ENCODE data around the gene RBM43. TPM values are rescaled to one million over a fixed set of nuclear protein-coding genes. Genes with fewer than 3 reads are reported as not detected.

The RBM43 gene
- total RNA-seq, 2 experiments from 2014 or later: 0.25 to 0.91 TPM

GRCh38 chr2:151277067-151277466, 15.4 kb upstream of the RBM43 start:
- TF ChIP-seq EZH2phosphoT487 (IDR thresholded peaks at IDR 0.05; ENCODE audit: borderline replicate concordance, low read depth, low read length): no peak
- TF ChIP-seq, protein P1, sequence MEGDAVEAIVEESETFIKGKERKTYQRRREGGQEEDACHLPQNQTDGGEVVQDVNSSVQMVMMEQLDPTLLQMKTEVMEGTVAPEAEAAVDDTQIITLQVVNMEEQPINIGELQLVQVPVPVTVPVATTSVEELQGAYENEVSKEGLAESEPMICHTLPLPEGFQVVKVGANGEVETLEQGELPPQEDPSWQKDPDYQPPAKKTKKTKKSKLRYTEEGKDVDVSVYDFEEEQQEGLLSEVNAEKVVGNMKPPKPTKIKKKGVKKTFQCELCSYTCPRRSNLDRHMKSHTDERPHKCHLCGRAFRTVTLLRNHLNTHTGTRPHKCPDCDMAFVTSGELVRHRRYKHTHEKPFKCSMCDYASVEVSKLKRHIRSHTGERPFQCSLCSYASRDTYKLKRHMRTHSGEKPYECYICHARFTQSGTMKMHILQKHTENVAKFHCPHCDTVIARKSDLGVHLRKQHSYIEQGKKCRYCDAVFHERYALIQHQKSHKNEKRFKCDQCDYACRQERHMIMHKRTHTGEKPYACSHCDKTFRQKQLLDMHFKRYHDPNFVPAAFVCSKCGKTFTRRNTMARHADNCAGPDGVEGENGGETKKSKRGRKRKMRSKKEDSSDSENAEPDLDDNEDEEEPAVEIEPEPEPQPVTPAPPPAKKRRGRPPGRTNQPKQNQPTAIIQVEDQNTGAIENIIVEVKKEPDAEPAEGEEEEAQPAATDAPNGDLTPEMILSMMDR (conservative IDR thresholded peaks at IDR 0.05; ENCODE audit: low read length): no peak
- Histone ChIP-seq H3K4me3 (ENCODE audit: low read depth, low read length, poor library complexity, severe bottlenecking) (no peak overlapping the region), H3K9me3 (ENCODE audit: low read length) (no peaks in the 10 kb centered on the region), H2AFZ (ENCODE audit: low read length) (no peak overlapping the region), H3K36me3 (ENCODE audit: insufficient read depth, low read length) (peaks cover 29% of the 10 kb centered on the region), H3K79me2 (ENCODE audit: insufficient read depth, low read depth, low read length) (no peaks in the 10 kb centered on the region), H3K4me2 (ENCODE audit: low read length) (no peak overlapping the region), H4K20me1 (ENCODE audit: insufficient read depth, low read length) (no peaks in the 10 kb centered on the region), H3K27ac (ENCODE audit: low read depth, low read length, poor library complexity, severe bottlenecking) (no peak overlapping the region), H3K4me1 (ENCODE audit: insufficient read depth, low read length, poor library complexity, severe bottlenecking) (no peaks in the 10 kb centered on the region), H3K9me2 (ENCODE audit: insufficient read depth, low read length) (no peaks in the 10 kb centered on the region)
- intact Hi-C loops (cut with micrococcal nuclease; ENCODE audit: unreplicated experiment): no loop called here
- POLR2A ChIA-PET: no interaction called here
- CTCF ChIA-PET (ENCODE audit: unreplicated experiment): no interaction called here
- BruUV-seq (replicated peaks): no TSS peak
- no peak for DNase-seq (ENCODE audit: low spot score)

GRCh38 chr2:151275291-151275690, 13.6 kb upstream of the RBM43 start:
- Histone ChIP-seq H3K27ac (ENCODE audit: low read depth, low read length, poor library complexity, severe bottlenecking) (no peak overlapping the region), H3K36me3 (ENCODE audit: insufficient read depth, low read length) (peaks cover 31% of the 10 kb centered on the region), H3K4me1 (ENCODE audit: insufficient read depth, low read length, poor library complexity, severe bottlenecking) (no peaks in the 10 kb centered on the region), H3K9me2 (ENCODE audit: insufficient read depth, low read length) (no peaks in the 10 kb centered on the region), H3K4me2 (ENCODE audit: low read length) (no peak overlapping the region), H3K79me2 (ENCODE audit: insufficient read depth, low read depth, low read length) (no peaks in the 10 kb centered on the region), H3K4me3 (ENCODE audit: low read depth, low read length, poor library complexity, severe bottlenecking) (no peak overlapping the region), H2AFZ (ENCODE audit: low read length) (no peak overlapping the region), H3K9me3 (ENCODE audit: low read length) (no peaks in the 10 kb centered on the region), H4K20me1 (ENCODE audit: insufficient read depth, low read length) (no peaks in the 10 kb centered on the region)
- intact Hi-C loops (cut with micrococcal nuclease; ENCODE audit: unreplicated experiment): no loop called here
- CTCF ChIA-PET (ENCODE audit: unreplicated experiment): no interaction called here
- no peak for DNase-seq (ENCODE audit: low spot score)
- POLR2A ChIA-PET: interaction anchor here (0.7 to 1.5 kb wide), 2 partner anchors 11 to 106 kb away, joined by 3 to 4 read pairs; no protein-coding TSS in a partner anchor
- TF ChIP-seq, protein P1 (conservative IDR thresholded peaks at IDR 0.05; ENCODE audit: low read length): no peak
- TF ChIP-seq EZH2phosphoT487 (IDR thresholded peaks at IDR 0.05; ENCODE audit: borderline replicate concordance, low read depth, low read length): no peak
- no TSS peak for BruUV-seq (replicated peaks)

GRCh38 chr2:151271824-151272223, 10.2 kb upstream of the RBM43 start:
- Histone ChIP-seq H3K9me3 (ENCODE audit: low read length) (no peaks in the 10 kb centered on the region), H4K20me1 (ENCODE audit: insufficient read depth, low read length) (no peaks in the 10 kb centered on the region), H3K9me2 (ENCODE audit: insufficient read depth, low read length) (no peaks in the 10 kb centered on the region), H2AFZ (ENCODE audit: low read length) (no peak overlapping the region), H3K4me3 (ENCODE audit: low read depth, low read length, poor library complexity, severe bottlenecking) (no peak overlapping the region), H3K36me3 (ENCODE audit: insufficient read depth, low read length) (peaks cover 24% of the 10 kb centered on the region), H3K4me1 (ENCODE audit: insufficient read depth, low read length, poor library complexity, severe bottlenecking) (no peaks in the 10 kb centered on the region), H3K79me2 (ENCODE audit: insufficient read depth, low read depth, low read length) (no peaks in the 10 kb centered on the region), H3K27ac (ENCODE audit: low read depth, low read length, poor library complexity, severe bottlenecking) (no peak overlapping the region), H3K4me2 (ENCODE audit: low read length) (no peak overlapping the region)
- no TSS peak for BruUV-seq (replicated peaks)
- ChIA-PET POLR2A (interaction anchor here (0.6 kb wide), 1 partner anchor 574 kb away, joined by 4 read pairs; no protein-coding TSS in a partner anchor), CTCF (ENCODE audit: unreplicated experiment) (no interaction called here)
- intact Hi-C loops (cut with micrococcal nuclease; ENCODE audit: unreplicated experiment): no loop called here
- no peak for DNase-seq (ENCODE audit: low spot score)
- TF ChIP-seq, protein P1 (conservative IDR thresholded peaks at IDR 0.05; ENCODE audit: low read length): no peak
- no peak for TF ChIP-seq EZH2phosphoT487 (IDR thresholded peaks at IDR 0.05; ENCODE audit: borderline replicate concordance, low read depth, low read length)
